NK-92 treated with Interleukin-12 subunit alpha and Interleukin-12 subunit beta, amount 100 ng/mL, for 24 hours (cell line): ENCODE measurements around the gene DIS3.
"Not testable (repeated sequence)": the region's sequence is repeated elsewhere in the genome, so short reads cannot be mapped to it uniquely, and the experiment has no call there.

Experiments
- DNase-seq: peaks from one replicate; lab custom pipeline; 2025; lab: John Stamatoyannopoulos, UW

The DIS3 gene

DNA sequence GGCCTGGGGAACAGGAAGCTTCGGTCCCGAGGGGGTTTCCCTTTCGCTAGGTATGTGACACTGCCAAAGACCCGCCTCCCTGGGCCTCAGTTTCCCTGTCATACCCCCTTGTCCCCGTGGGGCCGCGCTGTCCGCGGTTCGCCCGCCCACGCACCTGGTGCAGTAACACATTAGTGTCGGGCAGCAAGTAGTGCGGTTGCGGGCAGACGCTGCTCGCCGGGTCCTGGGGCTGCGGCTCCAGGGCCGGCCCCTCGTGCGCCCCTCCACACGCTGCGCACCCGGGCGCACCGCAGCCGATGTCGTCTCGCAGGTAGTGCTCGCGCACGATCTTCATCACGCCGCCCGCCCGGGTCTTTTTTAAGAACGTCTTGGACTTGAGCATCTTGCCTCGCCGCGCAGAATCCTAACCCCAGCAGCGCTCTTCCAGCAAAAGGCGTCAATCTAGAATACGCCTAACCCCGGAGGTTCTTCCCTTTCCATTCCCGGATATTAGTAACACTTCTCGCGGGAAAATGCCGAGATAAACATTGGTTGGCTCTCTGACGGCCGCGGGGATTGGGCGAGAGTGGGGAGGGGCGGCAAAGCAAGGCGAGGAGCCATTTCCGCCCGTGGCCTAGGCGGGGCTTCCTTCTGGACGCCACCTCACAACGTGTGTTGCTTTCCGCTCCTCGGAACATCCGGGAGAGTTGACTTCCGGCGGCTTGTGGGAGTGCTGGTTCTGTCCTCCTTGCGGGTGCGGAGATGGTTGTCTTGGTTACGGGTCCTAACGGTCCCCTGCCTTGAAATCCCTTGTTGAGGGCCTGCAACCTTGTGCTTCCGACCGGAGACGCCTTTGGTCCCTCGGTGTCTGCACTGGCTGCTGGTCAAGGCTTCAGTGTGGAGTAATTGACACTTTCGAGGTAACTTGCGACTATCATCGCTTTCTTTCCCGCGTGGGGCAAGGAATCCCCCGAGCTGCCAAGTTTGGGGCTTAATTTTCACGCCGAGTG is at the start of gene DIS3, which contains the start of gene PIBF1:
Gene DIS3 (minus strand): TSS at position 450 of the 989 bp plus-strand sequence. CDS start 68 bp downstream, at position 382.
Gene PIBF1 (plus strand): TSS at position 683 of the 989 bp plus-strand sequence. CDS start 1,337 bp downstream, outside the sequence.
- DNase-seq, result peak; percentile 97

GRCh38 chr13:72823724-72824123 is 42.0 kb upstream of the DIS3 start:
- no peak for DNase-seq

DNA sequence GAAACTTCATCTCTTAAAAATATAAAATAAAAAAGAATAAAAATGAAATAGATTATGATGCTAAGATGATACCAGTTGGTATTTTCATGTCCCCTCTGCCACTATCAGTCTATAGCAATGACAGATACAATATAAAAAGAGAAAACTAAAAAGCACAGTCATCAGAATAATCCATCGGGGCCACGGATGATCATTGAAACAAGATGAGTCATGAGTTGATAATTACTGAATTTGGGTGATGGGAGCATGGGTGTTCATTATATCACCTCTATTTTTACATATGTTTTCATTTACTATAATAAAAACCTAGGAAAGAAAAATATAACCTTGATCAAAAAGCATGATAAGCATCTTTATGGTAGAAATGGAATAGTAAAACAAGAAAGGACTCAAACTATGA is 41.4 kb upstream of the DIS3 start:
- DNase-seq, result no peak

GRCh38 chr13:72820898-72821279 is 39.2 kb upstream of the DIS3 start:
- no peak for DNase-seq

DNA sequence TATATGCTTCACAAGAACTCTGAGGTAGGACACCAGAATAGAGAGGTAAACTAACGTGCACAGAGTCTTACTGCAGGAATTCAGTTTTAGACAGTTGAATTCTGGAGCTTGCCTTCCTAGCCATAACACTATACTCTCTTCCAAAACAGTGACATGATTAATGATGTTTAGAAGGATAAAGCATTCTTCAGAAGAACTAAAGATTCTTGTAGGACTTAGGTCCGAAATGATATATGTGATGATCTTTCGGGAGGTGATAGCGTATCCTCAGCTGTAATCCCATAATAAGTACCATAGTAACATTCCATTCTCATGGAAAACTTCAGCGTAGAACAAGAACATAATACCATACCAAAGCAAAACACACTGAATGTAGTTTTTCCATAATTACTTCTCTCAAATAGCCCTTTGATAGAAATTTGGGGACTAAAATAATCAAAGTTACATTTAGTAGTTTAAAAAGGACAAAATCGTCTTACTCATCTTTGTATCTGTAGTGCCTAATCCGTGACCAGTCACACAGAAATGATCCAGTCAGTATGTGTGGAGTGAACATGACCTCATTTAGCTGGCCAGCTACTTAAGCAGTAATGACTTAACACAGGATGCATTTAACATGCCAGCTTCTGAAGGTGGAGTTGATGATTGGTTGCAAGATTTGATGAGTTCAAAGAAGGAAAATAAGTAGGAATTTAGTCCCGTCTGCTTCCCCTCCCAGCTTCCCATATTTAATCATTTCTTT is 38.6 kb upstream of the DIS3 start:
- no peak for DNase-seq

DNA sequence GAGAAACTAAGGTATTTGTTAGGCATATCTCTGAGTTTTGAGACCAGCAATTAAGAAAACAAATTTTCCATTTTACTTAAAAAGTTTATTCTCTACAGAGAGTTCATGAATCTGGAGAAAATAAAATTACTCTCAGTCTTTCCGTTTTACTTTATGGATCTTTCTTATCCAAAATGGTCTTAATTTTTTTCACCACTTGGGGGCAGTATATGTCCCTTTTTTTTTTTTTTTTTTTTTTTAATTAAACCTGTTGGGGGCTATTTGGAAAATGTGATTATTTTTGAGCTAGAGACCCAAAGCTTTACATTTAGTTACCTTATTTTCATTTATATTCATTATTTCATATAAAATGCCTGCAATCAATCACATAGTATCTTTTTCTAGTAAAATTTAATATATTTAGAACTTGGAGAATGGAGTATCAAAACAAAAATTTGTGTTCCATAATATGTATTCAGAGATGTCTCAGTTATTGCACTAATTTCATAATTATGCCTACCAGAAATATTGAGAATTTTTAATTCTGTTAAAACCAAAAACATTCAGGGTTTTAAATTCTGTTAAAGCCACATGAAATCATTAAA is 27.3 kb upstream of the DIS3 start:
- DNase-seq, result no peak

- not testable (repeated sequence) for DNase-seq
Measured at GRCh38 chr13:72806514-72806913, 24.8 kb upstream of the DIS3 start.

DNA sequence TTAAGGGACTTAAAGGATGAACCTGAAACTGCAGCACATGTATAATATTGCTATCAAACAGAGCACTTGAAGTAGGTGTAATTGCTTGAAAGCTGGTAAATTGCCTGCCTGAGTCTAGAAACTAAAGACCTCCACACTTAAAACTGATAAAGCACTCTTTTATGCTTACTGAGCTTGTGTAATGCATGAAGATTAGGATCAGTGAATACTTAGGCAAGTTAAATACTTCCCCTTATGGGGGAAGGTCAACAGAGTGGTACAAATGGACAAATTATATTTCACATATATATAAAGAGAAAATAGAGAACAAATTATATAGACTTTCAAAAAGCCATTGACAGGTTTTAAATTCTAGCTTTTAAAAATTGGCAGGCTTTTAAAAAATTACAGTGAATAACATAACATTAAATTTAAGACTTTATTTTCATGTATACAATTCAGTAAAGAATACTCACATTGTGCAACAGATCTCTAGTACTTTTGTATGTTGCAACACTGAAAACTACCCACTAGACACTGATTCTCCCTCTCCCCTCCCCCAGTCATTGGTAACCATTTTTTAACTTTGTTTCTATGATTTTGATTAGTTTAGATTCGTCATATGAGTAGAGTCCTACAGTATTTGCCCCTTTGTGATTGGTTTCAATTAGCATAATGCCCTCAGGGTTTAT is 24.1 kb upstream of the DIS3 start:
- DNase-seq, result no peak

DNA sequence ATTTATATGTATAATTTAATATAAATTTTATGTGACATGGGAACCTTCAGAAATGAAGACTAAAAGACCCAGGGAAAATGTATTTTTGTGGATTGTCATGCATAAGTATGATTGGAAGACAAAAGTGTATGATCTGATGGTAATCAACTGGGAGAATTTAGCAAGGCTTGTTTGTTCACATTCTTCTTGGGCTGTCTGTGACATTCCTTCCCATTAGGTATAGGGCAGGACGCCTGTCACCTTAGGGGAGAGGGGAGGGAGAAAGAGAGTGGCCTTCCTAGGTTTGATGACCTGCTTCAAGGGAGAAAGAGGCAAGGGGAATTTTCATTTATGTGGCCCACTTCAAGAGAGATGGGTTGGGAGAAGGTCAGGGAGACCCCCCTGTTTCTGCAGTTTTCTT is 22.6 kb upstream of the DIS3 start:
- no peak for DNase-seq

DNA sequence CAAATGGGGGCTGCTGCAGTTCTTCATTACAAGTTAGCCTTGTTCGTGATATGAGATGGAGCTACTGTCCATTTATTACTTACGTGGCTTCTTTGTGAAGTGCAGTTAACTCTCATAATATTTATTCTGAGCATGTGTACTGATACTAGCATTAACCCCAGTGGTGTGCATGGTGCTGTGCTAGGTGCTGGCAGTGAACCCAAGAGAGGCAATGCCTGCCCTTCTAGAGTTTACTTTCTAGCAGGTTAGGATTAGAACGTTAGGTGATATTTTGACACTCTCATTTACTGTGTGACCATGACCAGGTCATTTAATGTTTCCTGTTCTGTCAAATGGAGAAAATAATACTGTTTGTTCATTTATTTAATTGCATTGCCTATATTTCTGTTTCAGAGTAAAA is 17.1 kb upstream of the DIS3 start:
- DNase-seq, result no peak

- no peak for DNase-seq
Measured at GRCh38 chr13:72792640-72793039, 10.9 kb upstream of the DIS3 start.

DNA sequence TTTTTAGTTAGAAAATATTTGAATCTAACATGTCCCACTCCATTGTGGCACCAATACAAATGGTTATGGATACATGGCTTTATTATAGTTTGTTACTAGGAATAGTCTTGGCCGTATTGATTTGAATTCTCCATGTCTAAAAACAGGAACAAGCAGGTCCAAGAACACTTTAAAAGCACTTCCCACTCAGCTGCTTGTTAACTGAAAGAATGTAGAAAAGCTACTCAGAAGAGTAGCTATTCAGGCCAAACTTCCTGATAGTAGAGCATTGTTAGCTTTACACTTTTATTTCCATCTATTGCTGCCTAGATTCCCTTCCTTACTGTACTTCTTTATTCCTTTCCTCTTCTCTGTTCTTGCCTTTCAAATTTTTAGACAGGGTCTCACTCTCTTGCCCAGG is 7.1 kb upstream of the DIS3 start:
- DNase-seq, result no peak

DNA sequence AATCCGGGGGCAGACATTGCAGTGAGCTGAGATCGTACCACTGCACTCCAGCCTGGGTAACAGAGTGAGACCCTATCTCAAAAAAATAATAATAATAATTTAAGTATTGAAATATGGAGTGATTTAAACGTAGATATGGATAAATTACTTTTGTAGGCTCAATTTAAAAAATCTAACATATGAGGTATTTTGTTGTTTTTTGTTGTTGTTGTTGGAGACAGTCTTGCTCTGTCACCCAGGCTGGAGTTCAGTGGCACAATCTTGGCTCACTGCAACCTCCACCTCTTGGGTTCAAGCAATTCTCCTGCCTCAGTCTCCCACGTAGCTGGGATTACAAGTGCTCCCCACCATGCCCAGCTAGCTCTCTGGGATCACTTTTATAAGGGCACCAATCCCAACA is 3.0 kb upstream of the DIS3 start:
- DNase-seq, result not testable (repeated sequence)

DNA sequence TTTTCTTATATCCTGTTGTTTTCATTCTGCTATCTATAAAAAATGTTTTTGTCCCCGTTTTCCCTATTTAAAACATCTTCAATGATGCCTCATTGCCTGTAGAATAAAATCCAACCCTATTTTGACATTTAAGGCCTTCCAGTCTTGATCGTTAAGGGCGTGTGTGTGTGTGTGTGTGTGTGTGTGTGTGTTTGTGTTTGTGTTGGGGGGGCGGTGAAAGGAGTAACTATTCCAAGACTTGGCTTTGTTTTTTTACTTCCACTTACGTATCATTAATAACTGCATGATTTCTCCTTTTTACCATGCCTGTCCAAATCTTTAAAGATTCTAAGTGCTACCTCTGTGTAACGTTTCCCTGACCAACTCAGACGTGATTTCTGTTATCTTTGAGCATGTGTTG is 1.0 kb upstream of the DIS3 start:
- DNase-seq, result no peak

DNA sequence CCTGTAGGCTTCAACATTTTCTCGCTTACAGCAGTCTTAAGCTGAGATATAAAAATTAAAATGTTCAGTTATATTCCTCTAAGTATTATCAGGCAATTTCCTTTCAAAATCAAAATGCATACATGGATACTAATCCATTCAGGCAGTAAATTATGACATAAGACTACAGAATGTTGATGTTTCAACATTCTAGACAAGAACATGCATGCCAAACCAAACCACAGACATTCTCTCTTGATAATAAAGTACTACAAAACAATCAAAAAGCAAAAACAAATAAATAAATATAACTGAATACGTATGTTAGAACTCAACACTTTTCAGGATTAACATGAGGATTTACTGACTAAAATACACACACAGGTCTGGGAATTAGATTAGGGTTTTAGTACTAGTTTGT is 7.7 kb downstream of the DIS3 start:
- DNase-seq, result no peak

GRCh38 chr13:72763411-72763810 is 18.3 kb downstream of the DIS3 start:
- DNase-seq, result no peak

GRCh38 chr13:72760189-72760588 is 21.5 kb downstream of the DIS3 start:
- no peak for DNase-seq

- DNase-seq, result no peak
Measured at GRCh38 chr13:72757792-72758535, 23.7 kb downstream of the DIS3 start.

- no peak for DNase-seq
Measured at GRCh38 chr13:72754111-72754510, 27.6 kb downstream of the DIS3 start.

DNA sequence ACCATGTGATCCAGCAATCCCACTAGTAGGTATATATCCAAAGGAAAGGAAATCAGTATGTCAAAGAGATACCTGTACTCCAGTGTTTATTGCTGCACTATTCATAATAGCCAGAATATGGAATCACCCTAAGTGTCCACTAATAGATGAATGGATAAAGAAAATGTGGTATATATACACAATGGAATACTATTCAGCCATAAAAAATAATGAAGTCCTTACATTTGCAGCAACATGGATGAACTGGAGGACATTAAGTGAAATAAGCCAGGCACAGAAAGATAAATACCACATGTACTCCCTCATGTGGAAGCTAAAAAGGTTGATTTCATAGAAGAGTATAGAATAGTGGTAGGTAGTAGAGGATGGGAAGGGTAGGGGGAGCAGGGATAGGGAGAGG is 30.5 kb downstream of the DIS3 start:
- DNase-seq, result no peak

DNA sequence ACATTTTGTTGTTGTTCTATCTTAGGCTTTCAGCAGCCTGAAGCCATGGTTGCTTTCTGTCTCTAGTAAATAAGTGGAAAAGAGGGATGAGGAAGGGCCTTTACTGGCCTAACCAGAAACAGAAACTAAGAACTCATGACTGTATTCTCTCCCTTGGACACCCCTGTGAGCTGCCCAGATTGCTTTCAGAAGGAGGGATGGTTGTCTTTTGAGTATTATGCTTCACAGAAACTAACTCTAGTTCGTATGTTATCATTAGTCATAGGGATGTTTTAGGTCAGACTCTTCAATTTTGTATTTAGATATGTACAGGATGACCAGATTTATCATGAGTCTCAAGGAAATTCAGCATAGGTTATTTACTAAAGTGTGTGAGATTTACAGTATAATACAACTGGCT is 36.4 kb downstream of the DIS3 start:
- no peak for DNase-seq
